ENCODE results near the gene HLA-DQA1. TPM values are rescaled to one million over a fixed set of nuclear protein-coding genes. Genes with fewer than 3 reads are reported as not detected.

Gene HLA-DQA1
- total and polyA plus RNA-seq, 10 of the 15 experiments (the other 5 are each of a cell fraction or from before 2014, with no cell fraction given) = 289 to 1,769 (median 460) TPM

DNA sequence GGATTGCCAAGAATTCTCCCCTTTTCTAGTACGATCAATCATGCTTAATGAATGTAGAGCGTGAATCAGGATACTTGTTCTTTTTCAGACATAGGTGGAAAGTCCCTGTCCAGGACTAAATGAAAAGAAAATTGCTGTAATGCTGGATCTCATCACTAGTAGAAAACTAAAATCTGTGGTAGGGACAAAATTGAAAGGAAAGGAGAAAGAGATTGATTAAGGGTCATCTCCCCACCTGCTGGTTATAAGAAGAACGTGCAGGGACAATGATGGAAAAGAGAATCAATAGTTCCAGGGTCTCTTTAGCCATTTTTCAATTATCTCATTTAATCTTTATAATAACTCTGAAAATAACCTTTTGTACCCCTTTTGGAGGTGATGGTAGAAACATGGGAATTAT is 28.8 kb upstream of the HLA-DQA1 start:
- H3K9ac ChIP-seq (ENCODE audit: control insufficient read depth, insufficient read depth, low read length) = peak overlapping the region; percentile 68
- CTCF ChIA-PET = interaction anchor here (2.5 kb wide), 1 partner anchor 13 kb away, joined by 13 read pairs; no protein-coding TSS in a partner anchor
- ATAC-seq = peak; percentile 11

More for the DNA sequence above, 28.8 kb upstream of the HLA-DQA1 start:
- no peaks in the 10 kb centered on the region for H3K27me3 ChIP-seq (replicated peaks in 1 of 2; ENCODE audit: control insufficient read depth in 2 of 2, insufficient read depth in 2 of 2, low read length in 1 of 2)
- H2AFZ ChIP-seq (ENCODE audit: control insufficient read depth, low read depth, low read length) = peak overlapping the region; percentile 63; the same call in 1 of the 2 replicates
- RAD21 ChIA-PET (ENCODE audit: unreplicated experiment) = interaction anchor here (1.9 to 3.2 kb wide), 2 partner anchors 14 to 28 kb away, joined by 9 to 21 read pairs; partner anchors contain the start of gene HLA-DQA1
- TF ChIP-seq KDM1A (IDR thresholded peaks at IDR 0.05; ENCODE audit: borderline replicate concordance) (no peak), RELB (IDR thresholded peaks at IDR 0.05; ENCODE audit: low read depth) (peak; percentile 19; the same call in 1 of the 2 replicates)
- TF ChIP-seq, protein P1, sequence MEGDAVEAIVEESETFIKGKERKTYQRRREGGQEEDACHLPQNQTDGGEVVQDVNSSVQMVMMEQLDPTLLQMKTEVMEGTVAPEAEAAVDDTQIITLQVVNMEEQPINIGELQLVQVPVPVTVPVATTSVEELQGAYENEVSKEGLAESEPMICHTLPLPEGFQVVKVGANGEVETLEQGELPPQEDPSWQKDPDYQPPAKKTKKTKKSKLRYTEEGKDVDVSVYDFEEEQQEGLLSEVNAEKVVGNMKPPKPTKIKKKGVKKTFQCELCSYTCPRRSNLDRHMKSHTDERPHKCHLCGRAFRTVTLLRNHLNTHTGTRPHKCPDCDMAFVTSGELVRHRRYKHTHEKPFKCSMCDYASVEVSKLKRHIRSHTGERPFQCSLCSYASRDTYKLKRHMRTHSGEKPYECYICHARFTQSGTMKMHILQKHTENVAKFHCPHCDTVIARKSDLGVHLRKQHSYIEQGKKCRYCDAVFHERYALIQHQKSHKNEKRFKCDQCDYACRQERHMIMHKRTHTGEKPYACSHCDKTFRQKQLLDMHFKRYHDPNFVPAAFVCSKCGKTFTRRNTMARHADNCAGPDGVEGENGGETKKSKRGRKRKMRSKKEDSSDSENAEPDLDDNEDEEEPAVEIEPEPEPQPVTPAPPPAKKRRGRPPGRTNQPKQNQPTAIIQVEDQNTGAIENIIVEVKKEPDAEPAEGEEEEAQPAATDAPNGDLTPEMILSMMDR (IDR thresholded peaks at IDR 0.05 in 2 of 3, conservative IDR thresholded peaks at IDR 0.05 in 1 of 3; ENCODE audit: control insufficient read depth in 2 of 3, extremely low read depth in 1 of 3, insufficient read depth in 1 of 3, low read depth in 3 of 3, low read length in 3 of 3) = 0 out of 6 replicates have a peak, but pooled peaks of 1 of the 3 experiments have one; percentile 16
- FAIRE-seq (no peak), DNase-seq (ENCODE audit: low read depth, low spot score) (no peak)
- 0% methylated on average over 3 of the region's 3 CpGs for WGBS (ENCODE audit: insufficient coverage, insufficient replicate concordance, low lambda C conversion rate, missing lambda C conversion rate)
- peaks cover 19% of the 10 kb centered on the region for H3K79me2 ChIP-seq (ENCODE audit: control insufficient read depth, insufficient read depth, low read length)
- intact Hi-C loops (cut with micrococcal nuclease; ENCODE audit: unreplicated experiment) (loop anchor here (2.0 to 10.0 kb wide), 2 partner anchors 20 to 246 kb away; partner anchors contain the start of genes HLA-DRB1, PSMB9 and TAP1), in situ Hi-C loops (cut with MboI) (loop anchor here (25.0 kb wide), 1 partner anchor 1046 kb away; the partner anchor contains the start of gene LTA)
- peaks cover 17% of the 10 kb centered on the region for H3K4me1 ChIP-seq (ENCODE audit: control insufficient read depth, insufficient read depth, low read length)
- H3K4me3 ChIP-seq = no peak overlapping the region
- no peaks in the 10 kb centered on the region for H3K36me3 ChIP-seq (ENCODE audit: control insufficient read depth in 2 of 2, insufficient read depth in 2 of 2, low read length in 1 of 2)
- BruUV-seq (replicated peaks) = no TSS peak
- H3K9me3 ChIP-seq (replicated peaks; ENCODE audit: control insufficient read depth, insufficient read depth, low read length) = no peaks in the 10 kb centered on the region; the same call in 2 of the 3 replicates
- POLR2A ChIA-PET = interaction anchor here (0.7 to 4.8 kb wide), 3 partner anchors 14 to 58 kb away, joined by 3 to 50 read pairs (median 27); partner anchors contain the start of genes HLA-DQA1 and HLA-DQB1
- H3K27ac ChIP-seq (ENCODE audit: control insufficient read depth, insufficient read depth) = peak overlapping the region; percentile 95
- SMC1A ChIA-PET (ENCODE audit: uncharacterized antibody, unreplicated experiment) = interaction anchor here (0.8 to 5.8 kb wide), 6 partner anchors 14 to 169 kb away, joined by 3 to 36 read pairs (median 10); partner anchors contain the start of genes HLA-DQB1 and HLA-DRA
- no peaks in the 10 kb centered on the region for H4K20me1 ChIP-seq (ENCODE audit: control insufficient read depth, insufficient read depth)
- H3K4me2 ChIP-seq (ENCODE audit: control insufficient read depth, insufficient read depth) = peak overlapping the region; percentile 74
